ENCODE measurements around the gene EWSR1.

EWSR1 gene

DNA sequence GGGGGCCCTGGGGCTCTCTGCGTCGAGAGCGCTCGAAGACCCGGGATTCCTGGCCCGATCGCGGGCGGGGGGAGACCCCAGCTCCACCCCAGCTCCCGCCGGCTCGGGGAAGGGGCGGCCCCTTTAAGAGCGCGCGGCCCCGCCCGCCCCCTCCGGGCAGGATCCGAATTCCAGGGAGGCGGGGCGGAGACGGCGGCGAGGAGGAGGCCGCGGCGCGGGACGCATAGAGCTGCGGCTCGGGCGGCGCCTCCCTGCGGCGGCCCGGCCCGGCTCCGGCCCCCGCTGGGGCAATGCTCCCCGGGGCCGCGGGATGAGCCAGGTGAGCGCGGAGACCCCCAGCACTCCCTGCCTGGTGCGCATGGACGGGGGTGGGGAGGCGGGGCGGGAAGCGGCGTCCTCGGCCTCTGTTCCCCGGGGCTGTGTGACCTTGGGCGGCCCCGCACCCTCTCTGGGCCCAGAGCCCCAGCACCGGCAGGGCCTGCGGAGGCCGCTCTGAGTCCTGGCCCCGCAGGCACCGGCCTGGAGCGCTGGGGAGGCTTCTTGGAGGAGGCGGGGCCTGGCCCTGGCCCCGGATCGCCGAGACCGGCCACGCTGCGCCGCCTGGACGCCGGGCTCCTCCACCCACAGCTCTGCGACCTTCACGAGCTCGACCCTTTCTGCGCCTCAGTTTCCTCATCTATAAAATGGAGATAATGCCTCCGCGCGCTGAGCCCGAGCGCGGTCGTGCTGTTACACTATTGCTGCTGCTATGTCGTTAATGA, 38.9 kb downstream of the EWSR1 start:
- peak in 3 of 5 experiments; percentile 29 to 41 (median 30) for DNase-seq

DNA sequence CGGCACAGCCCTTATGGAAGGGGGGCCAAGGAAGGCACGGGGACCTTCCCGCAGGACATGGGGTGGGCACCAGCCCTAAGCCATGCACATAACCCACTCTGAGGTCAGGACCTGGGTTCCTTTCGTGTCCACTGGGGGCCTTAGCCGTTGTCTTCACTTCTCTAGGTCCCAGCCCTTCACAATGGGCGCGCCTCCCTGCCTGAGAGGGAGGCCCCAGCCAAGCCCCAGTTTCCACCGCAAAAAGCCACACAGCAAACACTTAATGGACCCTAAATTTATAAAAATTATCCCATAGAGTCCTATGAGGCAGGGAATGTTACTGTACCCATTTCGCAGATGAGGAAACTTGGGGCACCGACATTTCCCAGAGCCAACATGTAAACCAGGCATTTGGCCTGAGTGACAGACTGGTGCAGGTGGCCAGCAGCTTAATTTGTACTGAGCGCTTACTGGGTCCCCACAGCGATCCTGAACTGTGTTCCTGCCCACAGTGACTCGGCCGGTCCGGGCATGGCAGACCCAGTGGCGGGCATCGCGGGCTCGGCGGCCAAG, 39.6 kb downstream of the EWSR1 start:
- DNase-seq: no peak

DNA sequence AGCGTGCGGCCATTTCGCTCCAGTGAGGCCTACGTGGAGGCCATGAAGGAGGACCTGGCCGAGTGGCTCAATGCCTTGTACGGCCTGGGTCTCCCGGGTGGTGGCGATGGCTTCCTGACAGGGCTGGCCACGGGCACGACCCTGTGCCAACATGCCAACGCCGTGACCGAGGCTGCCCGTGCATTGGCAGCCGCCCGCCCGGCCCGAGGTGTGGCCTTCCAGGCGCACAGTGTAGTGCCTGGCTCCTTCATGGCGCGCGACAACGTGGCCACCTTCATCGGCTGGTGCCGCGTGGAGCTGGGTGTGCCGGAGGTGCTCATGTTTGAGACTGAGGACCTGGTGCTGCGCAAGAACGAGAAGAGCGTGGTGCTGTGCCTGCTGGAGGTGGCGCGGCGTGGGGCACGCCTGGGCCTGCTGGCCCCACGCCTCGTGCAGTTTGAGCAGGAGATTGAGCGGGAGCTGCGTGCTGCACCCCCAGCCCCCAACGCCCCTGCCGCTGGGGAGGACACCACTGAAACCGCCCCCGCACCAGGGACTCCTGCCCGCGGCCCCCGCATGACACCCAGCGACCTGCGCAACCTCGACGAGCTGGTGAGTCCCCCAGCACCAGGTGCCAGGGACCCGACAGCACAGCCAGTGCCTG, 40.2 kb downstream of the EWSR1 start:
- DNase-seq: no peak

DNA sequence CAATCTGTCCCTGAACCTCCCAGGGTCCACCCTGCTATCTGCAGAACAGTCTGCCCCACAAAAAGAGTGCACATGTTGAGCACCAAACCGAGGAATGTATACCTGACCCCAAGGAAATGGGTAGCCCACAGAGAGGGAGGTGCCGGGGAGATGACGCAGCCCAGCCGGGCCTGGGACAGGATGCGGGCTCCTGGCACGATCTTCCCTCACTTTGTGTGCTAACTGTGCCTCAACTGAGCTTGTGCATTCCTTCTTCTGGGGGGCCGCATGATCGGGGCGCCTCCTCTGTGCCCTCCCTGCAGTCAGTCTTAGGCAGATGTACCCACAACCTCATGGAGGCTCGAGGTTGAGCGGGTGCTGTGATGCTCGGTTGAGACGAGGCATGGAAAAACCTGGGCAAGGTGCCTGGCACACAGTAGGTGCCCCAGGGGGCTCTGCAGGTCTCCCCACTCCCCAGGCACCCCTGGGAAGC, 40.8 kb downstream of the EWSR1 start:
- DNase-seq: peak in 2 of 5 experiments; percentile 38 to 89

DNA sequence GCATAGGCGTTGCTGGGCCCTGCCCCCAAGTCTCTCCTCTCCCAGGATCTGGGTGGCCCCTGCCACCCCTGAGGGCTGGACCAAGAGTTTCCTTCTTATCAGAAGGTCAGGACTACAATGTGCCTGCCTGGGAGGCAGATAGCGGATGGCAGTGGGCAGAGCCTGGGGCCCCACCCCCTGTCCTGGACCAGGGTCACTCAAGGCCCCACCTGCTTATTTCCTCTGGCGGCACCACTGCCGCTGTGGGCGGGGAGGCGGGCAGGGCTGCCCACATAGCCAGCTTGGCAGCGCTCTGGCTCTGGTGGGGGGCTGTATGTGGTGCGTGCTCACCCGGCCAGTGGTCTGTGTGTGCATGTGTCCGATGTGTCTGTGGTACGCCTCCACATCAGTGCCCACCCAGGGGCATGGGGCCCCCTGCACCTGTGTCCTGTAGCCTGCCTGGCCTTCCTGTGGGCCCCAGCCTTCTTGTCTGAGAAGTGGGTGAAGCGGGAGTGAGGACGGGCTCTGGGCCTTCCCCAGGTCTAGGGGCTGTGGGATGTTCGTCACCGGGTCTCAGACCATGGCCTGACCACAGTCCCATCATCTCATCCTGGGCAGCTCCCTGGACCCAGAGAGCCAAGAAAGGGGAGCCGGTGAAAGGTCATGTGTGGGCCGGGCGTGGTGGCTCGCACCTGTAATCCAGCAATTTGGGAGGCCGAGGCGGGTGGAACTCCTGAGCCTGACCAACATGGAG, 41.4 kb downstream of the EWSR1 start:
- DNase-seq: no peak

DNA sequence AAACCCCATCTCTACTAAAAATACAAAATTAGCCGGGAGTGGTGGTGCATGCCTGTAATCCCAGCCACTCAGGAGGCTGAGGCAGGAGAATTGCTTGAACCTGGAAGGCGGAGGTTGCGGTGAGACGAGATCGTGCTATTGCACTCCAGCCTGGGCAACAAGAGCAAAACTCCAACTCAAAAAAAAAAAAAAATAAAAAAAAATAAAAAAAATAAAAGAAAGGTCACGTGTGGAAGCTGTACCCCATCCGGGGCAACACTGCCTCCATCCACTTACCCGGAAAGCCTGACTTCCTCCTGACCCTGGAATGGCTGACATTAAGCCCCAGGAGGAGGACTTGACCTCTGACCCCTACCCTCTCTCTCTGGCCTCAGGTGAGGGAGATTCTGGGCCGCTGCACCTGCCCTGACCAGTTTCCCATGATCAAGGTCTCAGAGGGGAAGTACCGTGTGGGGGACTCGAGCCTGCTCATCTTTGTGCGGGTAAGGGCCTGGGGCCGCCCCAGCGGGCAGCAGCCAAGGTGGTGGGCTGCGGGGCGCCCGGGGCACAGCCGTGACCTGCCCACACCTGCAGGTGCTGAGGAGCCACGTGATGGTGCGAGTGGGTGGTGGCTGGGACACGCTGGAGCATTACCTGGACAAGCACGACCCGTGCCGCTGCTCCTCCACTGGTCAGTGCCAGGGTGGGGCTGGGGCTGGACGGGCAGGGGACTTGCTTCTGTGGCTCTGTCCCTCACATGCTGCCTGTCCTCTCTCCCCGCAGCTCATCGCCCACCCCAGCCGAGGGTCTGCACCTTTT, 42.2 kb downstream of the EWSR1 start:
- DNase-seq: no peak

DNA sequence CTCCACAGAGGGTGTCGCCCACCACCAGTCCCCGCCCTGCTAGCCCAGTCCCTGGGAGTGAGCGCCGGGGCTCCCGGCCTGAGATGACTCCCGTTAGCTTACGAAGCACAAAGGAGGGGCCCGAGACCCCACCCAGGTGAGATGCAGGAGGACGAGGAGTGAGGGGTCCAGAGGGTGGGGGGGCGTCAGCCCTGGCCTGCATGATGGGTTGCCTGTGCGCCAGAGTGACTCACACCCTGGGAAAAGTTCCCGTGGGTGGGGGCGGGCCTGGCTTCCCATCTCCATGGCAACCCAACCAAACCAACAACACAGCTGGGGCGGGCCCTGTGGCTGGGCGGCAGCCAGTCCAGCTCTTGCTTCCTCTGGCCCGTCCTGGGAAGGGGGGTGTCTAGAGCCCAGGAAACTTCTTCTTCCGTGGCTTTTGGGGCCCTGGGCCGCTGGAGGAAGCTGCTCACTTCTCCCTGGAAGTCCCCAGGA, 42.8 kb downstream of the EWSR1 start:
- peak in 4 of 5 experiments; percentile 14 to 43 (median 24) for DNase-seq

DNA sequence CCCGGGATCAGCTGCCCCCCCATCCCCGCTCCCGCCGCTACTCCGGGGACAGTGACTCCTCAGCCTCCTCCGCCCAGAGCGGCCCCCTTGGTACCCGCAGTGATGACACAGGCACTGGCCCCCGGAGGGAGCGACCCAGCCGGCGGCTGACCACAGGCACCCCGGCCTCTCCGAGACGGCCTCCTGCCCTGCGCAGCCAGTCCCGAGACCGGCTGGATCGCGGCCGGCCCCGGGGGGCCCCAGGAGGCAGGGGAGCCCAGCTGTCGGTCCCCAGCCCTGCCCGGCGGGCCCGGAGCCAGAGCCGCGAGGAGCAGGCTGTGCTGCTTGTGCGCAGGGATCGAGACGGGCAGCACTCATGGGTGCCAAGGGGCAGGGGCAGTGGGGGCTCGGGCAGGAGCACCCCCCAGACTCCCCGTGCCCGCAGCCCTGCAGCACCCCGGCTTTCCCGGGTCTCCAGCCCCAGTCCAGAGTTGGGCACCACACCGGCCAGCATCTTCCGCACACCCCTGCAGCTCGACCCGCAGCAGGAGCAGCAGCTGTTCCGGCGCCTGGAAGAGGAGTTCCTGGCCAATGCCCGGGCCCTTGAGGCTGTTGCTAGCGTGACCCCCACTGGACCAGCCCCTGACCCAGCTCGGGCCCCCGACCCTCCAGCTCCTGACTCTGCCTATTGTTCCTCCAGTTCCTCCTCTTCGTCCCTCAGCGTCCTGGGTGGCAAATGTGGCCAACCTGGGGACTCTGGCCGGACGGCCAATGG, 43.6 kb downstream of the EWSR1 start:
- no peak for DNase-seq

DNA sequence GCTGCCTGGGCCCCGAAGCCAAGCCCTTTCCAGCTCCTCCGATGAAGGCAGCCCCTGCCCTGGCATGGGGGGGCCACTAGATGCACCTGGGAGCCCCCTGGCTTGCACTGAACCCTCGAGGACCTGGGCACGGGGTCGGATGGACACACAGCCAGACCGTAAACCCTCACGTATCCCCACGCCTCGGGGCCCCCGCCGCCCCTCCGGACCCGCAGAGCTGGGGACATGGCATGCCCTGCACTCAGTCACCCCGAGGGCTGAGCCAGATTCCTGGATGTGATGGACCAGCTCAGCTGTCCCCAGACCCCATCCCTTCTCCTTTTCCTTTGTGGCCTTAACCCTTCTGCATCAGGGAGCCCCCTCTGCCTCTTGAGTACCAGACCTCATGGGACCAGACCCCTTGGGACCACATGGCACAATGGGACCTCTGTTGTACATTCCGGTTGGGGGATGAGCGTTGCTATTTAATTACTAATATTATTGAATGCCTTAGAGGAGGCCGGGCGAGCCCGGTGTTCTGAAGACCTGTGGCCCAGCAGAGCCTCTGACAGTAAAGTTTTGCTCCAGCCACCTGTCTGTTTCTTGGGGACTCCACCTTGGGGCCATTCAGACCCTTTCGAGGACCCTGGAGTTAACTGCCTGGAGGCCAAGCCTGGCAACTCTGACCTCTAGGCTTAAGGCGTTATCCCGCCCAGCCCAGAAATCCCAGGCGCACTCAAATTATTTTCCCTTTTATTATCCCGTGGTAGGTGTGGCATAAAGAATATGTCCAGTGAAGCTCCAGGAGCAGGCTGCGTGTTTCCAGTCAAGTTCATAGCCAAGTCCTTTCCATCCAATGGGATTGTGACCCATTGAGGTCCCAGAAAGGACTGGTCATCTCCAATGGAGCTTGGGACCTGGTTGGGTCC, 44.4 kb downstream of the EWSR1 start:
- DNase-seq: no peak

DNA sequence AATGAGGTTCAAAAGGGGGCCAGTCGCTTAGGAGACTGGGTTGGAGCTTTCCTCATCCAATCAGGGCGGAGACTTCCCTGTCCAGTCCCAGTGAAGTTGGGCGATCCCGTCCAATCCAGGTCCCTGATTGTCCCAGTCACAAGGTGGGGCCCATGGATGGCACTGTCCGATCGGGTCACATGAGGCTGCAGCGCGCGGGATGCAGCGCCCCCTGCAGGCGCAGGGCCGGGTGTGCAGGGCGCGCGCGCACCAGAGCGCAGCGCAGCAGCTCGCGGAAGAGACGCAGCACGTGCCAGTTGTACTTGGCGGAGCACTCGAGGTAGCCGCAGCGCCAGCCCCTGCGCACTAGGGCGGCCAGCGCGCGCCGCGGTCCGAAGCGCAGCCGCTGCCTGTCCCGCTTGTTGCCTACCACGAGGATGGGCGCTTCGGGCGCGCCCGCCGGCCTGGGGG, 45.1 kb downstream of the EWSR1 start:
- DNase-seq: peak in 1 of 5 experiments; percentile 65

DNA sequence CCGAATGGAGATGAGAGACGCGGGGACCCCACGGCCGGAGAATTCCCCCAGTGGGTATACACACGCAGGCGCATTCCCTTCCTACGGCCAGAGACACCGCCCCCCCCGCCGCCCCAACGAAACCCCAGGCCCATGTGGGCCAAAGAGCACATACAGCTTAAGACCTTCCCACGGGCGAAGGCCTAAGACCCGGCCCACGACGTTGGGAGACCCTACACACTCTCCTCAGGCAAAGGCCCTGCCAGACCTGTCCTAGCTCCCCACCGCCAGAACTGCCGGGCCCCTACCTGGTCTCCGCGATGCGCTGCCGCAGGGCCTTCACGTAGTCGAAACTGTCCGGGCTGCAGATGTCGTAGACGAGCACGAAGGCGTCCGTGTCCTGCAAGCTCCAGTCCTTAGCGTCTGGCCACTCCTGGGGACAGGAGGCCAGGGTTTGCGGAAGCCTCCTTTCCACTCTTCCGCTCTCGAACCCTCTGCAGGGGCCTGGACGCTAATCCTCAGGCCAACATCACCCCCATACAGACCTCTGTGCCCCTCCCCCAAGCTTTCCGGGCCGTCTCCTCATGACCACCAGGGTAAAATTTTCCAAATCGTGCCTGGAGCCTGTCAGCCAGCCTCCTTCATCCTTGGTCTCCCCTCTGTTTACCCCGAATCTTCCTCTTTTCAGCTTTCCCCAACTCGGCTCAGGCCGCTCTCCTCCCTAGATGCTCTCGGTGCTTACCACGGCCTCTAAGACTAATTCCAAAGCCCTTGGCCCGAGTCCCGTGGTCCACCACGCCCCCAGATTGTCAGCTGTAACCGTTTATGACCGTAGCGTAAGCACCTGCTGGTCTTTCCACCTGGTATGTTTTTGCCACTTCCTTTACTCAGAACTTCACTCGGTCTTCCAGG, 45.8 kb downstream of the EWSR1 start:
- DNase-seq: no peak

DNA sequence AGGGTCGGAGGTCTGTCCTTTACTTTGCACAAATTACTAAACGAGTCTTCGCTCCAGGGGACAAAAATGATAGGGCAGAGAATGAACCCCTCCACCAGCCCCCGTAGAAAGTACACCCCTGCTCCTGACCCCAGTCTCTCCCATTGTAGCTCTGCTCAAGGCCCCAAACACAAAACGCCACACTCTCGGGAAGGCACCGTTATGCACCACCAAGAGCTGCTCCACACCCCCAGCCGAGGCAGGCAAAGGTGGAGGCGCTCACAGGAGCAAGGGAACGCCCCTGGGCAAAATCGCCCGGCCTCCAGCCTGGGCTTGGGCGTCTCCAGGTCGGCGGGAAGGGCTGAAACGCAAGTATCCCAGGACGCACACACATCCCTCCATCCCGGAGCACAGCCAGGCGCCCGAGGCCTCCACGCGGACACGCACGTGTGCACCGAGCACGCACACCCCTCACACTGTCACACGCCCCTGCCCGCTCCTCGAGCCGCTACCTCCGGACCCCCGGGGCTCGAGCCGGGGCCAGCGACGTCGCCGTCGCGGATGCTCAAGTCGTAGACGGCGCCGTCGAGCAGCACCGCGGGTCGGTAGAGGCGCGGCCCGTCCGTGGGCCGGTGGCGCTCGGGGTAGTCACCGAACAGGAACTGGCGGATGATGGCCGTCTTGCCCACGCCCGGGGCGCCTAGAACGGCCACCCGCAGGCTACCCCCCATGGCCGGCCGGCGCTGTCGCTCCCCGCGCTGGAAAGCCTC, 46.6 kb downstream of the EWSR1 start:
- no peak for DNase-seq

DNA sequence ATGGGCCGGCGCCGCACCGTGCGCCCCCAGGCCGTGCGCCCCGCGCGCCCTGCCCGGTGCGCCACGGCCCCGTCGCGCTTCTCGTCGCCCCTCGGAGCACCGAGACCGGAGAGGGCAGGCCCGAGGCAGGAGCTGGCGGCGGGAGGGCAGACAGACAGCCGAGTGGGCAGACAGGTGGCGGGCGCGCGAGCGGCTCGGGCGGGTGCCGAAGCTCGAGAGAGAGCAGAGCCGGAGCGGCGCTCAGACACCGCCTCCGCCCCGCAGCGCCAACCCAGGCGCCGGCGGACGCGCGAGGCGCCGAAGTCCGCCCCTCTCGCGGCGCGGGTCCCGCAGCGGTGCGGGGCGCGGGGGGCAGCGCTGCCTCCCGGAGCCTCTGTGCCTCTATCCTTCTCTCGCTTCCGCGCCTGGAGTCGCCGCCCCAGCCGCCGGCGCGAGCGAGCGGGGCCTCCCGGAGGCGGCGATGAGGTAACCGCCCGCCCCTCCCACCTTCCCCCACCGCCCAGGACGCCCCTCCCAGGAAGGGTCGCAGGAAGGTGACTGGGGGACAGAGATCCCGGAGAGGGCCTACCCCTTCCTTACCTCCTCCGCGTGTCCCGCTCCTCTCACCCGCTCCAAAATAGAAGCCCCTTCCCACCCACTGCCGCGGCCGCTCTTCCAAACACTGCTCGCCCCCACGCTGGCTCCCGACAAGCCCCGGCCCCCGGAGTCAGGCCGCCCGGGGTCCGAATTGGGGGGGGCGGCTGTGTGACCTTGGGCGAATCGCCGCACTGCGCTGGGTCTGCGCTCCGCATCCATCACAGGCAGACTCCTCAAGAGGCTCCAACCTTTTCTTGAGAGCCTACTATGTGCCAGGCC, 47.4 kb downstream of the EWSR1 start, which contains the start of gene RASL10A:
RASL10A (minus strand) TSS at position 412 of the 855 bp plus-strand sequence. CDS start 451 bp downstream, outside the sequence.
- DNase-seq: no peak

DNA sequence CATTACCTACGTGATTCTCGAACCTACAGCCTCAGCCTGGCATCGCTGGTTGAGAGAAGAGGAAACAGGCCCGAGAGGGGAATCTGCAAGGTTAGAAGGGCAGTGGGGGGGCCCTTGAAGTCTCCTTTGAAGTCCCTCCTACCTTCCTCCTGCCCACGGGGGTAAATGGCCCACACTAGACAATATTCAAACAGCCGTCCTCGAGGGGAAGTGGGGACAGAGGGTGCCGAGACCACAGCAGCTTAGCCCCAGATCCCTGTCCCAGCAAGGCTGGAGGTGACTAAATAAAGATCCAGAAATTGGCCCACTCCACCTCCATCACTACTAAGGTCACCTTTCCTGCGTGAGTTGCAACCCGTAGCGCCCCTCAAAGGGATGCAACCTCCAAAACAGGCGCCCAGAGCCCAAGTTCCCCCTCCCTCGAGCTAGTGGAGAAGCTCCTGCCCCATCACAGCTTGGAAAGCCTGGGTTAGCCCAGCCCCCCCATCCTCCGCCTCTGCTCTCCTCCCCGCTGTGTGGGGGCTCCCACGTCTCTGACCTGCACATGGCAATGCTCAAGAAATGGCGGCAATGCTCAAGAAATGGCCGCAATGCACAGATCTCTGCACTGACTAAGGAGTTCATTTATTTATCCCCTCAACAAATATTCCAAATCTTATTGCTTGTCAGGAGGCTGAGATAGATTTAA, 48.2 kb downstream of the EWSR1 start:
- DNase-seq: no peak

DNA sequence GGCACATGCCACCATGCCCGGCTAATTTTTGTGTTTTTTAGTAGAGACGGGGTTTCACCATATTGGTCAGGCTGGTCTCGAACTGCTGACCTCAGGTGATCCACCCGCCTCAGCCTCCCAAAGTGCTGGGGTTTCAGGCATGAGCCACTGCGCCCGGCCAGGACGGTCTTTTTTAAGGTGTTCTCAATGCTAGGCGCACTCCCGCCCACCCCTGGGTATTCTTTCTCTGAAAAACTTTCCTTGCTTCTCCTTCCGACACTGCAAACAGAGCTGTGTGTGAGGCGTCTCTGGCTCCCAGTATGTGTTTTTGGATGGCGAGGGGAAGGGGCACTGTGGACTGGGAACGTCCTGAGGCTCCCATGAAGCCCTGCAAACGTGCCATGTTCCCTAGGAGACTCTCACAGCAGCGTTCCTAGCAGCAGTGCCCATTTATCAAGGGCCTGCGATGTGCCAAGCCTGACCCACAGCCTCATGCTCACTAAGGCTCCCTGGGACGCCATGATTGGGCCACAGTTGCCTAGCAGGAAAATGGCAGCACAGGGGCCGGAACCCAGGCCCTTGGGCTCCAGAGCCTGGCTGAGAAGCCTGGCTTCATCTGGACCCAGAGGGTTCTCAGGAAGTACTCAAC, 49.9 kb downstream of the EWSR1 start:
- DNase-seq: no peak

DNA sequence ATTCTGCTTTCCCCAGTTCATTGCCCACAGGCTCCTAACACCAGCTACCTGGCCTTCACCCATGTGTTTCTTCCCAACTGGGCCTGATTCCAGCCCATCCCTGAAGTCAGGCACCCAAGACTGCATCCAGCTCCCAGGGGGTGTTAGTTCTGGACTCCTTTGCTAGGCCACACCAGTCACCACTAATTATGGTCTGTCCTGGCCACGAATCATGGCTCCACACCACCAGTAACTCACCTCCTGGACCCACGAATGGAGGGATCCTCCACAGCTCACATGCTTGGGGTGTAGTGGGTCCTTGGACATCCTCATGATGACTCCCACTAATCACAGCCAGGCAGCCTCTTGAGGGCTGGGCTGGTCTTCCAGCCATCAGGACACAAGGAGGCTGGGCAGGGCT, 51.0 kb downstream of the EWSR1 start:
- no peak for DNase-seq
